Epithelial cell of esophagus (primary cell): ENCODE measurements around the gene ZMAT3.

ENCODE experiments used
- DNase-seq: peaks from one replicate; pipeline ENCODE4 v3.0.0; 2010; ENCODE audit warnings: low read depth
- H3K4me3 ChIP-seq: 2 replicates; pipeline ENCODE4 v1.5.1; 2011; ENCODE audit warnings: mild to moderate bottlenecking, low read length, control low read depth
- TF ChIP-seq, protein P1 (sequence below): IDR thresholded peaks from 2 replicates; pipeline ENCODE4 v1.5.1; 2011; ENCODE audit warnings: low read depth, mild to moderate bottlenecking, low read length, control low read depth, inconsistent platforms; ENCODE audit not compliant: insufficient read depth; ENCODE audit errors: missing control alignments

ZMAT3 gene

DNA sequence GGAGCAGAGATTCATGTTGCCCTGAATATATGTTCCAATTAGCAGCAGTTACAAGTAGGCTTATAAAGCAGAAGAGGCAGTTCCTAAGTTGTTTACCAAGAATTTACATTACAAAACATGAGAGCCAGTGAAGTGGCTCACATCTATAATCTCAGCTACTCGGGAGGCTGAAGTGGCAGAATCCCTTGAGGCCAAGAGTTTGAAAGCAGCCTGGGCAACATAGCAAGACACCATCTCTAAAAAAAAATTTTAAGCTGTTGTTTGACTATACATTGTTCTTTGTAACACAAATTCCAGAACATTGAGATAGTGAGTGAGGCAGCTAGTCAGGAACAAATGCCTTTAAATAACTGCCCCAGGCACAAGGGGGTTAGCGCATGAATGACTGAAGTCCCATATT is 10.3 kb upstream of the ZMAT3 start:
- no peak for DNase-seq
- TF ChIP-seq, protein P1, sequence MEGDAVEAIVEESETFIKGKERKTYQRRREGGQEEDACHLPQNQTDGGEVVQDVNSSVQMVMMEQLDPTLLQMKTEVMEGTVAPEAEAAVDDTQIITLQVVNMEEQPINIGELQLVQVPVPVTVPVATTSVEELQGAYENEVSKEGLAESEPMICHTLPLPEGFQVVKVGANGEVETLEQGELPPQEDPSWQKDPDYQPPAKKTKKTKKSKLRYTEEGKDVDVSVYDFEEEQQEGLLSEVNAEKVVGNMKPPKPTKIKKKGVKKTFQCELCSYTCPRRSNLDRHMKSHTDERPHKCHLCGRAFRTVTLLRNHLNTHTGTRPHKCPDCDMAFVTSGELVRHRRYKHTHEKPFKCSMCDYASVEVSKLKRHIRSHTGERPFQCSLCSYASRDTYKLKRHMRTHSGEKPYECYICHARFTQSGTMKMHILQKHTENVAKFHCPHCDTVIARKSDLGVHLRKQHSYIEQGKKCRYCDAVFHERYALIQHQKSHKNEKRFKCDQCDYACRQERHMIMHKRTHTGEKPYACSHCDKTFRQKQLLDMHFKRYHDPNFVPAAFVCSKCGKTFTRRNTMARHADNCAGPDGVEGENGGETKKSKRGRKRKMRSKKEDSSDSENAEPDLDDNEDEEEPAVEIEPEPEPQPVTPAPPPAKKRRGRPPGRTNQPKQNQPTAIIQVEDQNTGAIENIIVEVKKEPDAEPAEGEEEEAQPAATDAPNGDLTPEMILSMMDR = no peak

DNA sequence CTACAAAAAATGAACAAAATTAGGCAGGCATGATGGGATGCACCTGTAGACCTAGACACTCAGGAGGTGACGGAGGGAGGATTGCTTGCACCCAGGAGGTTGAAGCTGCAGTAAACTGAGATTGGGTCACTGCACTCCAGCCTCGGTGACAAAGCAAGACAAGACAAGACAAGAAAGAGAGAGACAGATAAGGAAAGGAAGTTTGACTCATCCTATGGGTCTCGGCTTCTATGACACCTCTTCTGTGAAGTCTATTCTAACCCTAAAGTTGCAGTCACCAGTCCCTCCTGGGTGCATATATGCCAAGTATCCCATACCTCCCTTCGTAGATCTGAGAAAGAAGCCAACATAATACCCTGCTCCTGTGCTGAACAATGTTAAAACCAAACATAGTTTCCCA is 7.9 kb upstream of the ZMAT3 start:
- H3K4me3 ChIP-seq = no peak overlapping the region
- TF ChIP-seq, protein P1 = no peak
- DNase-seq = peak; percentile 62

More for the DNA sequence above, 10.3 kb upstream of the ZMAT3 start:
- no peak overlapping the region for H3K4me3 ChIP-seq

DNA sequence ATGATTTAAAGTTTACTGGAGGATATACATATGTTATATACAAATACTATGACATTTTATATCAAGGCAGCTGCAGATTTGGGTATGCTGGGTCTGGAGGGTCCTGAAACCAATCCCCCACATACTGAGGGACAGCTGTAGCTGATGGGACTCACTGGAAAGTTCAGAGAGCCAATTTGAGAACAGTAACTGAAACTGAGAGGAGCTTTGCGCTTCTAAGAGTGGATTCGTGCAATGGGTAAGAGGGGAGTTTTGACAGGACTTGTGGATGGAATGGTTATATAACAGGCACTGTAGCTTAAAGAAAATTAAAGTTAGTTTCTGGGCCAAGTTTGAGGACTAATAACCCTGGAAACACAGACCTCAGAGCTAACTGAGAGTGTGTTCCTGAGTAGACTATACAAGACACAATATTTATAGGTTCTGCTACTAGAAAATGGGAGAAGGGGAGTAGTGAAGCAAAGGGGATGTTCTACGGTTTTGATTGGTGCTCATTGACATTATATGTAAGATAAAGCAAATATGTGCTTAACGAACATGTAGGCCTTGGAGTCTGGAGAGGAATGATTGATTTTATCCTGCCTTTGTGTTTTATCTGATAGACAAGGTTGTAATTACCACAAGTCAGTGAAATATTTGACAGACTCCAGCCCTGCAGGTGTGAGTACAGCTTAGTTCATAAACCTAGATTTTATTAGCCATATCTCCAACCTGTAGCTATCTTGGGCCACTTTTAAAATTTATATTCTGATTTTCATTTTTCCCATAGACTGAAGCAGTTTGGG is 4.8 kb upstream of the ZMAT3 start:
- DNase-seq = no peak
- TF ChIP-seq, protein P1 = no peak
- H3K4me3 ChIP-seq = no peak overlapping the region

DNA sequence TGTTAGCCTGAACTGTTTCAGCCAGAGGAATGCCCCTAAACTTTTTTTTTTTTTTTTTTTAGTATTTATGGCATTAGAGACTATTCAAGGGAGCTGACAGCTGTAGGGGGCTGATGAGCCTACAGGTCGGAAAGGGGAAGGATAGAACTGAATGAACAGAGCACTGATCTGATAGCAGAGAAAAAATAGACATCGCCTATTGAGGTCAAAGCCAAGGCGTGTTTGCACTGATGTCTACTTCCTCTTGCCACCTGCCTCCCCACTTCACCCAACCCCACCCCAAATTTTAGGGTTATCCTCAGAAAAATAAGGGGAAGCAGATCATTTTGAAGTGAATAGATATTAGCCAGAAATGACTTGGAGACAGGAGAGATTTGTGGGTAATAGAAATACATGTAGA is 3.0 kb upstream of the ZMAT3 start:
- TF ChIP-seq, protein P1 = no peak
- no peak overlapping the region for H3K4me3 ChIP-seq
- no peak for DNase-seq

DNA sequence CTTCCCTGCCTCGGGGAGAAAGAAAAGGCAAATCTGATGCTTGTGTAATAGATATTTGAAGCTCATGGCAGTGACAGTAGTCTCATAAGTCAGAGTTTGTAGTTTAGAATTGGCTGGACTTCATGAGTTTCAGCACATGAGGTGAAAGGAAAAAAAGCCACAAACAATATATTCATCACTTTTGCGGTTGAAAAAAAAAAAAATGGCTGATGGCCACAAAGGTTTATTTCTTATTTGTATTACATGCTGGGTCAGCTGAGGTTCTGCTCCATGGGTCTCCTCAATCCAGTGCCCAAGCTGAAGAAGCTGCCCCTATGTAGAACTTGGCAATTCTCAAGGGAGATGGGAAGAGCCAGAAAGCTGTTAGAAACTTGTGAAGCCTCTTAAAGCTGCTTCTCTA is 2.2 kb upstream of the ZMAT3 start:
- DNase-seq = no peak
- no peak overlapping the region for H3K4me3 ChIP-seq
- TF ChIP-seq, protein P1 = no peak

DNA sequence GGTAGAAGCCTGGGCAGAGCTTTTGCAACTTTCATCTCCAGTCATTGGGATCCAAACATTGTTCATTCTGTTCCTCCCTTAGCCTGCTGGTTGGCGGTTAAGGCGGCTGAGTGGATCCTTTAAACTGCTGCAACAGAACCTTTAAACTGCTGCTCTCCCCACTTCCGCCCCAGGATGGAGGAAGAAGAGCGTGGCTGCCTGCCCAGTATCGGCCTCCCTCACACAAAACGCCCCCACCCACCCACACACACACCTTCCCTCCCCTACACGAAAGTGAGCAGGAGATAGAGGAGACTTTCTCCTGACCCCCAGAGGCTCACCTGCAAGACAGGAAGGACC is 460 bp upstream of the ZMAT3 start:
- TF ChIP-seq, protein P1 = no peak
- peak overlapping the region; percentile 88 for H3K4me3 ChIP-seq
- no peak for DNase-seq

GRCh38 chr3:179071027-179071322 is 634 bp downstream of the ZMAT3 start:
- peak overlapping the region; percentile 88 for H3K4me3 ChIP-seq
- DNase-seq = no peak
- TF ChIP-seq, protein P1 = no peak
